RWPE2 (cell line): ENCODE results near the gene AP3M1.

Source experiments
- ATAC-seq: fragments of 200-7000 bp; cut with Tn5 transposase; 3 replicates; pipeline ENCODE4 v1.9.1; 2021; ENCODE audit warnings: low read depth
- DNase-seq: peaks from one replicate; pipeline ENCODE4 v3.0.0-alpha.2; 2020; ENCODE audit warnings: low spot score
- H3K27ac ChIP-seq: fragments of 450-650 bp; 2 replicates; pipeline ENCODE4 v1.5.1; 2017; ENCODE audit warnings: mild to moderate bottlenecking; ENCODE audit not compliant: poor library complexity, severe bottlenecking
- H3K27me3 ChIP-seq: fragments of 250-450 bp; sonication (Bioruptor Pico); 2 replicates; pipeline ENCODE4 v1.5.1; 2021; ENCODE audit warnings: mild to moderate bottlenecking, moderate library complexity; ENCODE audit not compliant: insufficient read depth, poor library complexity, severe bottlenecking
- H3K36me3 ChIP-seq: fragments of 250-450 bp; sonication (Bioruptor Pico); 2 replicates; pipeline ENCODE4 v1.5.1; 2020; ENCODE audit warnings: low read depth, mild to moderate bottlenecking, moderate library complexity
- H3K4me1 ChIP-seq: fragments of 250-450 bp; sonication (Bioruptor Pico); 2 replicates; pipeline ENCODE4 v1.5.1; 2021; ENCODE audit warnings: mild to moderate bottlenecking, moderate library complexity; ENCODE audit not compliant: insufficient read depth, poor library complexity, severe bottlenecking
- H3K4me3 ChIP-seq: fragments of 250-450 bp; sonication (Bioruptor Pico); 2 replicates; pipeline ENCODE4 v1.5.1; 2021; ENCODE audit warnings: mild to moderate bottlenecking, moderate library complexity; ENCODE audit not compliant: severe bottlenecking
- H3K9me3 ChIP-seq: fragments of 250-450 bp; sonication (Bioruptor Pico); 2 replicates; pipeline ENCODE4 v1.5.1; 2021; ENCODE audit warnings: mild to moderate bottlenecking, moderate library complexity; ENCODE audit not compliant: severe bottlenecking
- CTCF ChIP-seq: fragments of 450-650 bp; IDR thresholded peaks from one replicate; pipeline ENCODE4 v1.5.1; 2017; ENCODE audit warnings: mild to moderate bottlenecking, moderate library complexity; ENCODE audit not compliant: poor library complexity, severe bottlenecking

AP3M1 gene, protein sequence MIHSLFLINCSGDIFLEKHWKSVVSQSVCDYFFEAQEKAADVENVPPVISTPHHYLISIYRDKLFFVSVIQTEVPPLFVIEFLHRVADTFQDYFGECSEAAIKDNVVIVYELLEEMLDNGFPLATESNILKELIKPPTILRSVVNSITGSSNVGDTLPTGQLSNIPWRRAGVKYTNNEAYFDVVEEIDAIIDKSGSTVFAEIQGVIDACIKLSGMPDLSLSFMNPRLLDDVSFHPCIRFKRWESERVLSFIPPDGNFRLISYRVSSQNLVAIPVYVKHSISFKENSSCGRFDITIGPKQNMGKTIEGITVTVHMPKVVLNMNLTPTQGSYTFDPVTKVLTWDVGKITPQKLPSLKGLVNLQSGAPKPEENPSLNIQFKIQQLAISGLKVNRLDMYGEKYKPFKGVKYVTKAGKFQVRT

DNA sequence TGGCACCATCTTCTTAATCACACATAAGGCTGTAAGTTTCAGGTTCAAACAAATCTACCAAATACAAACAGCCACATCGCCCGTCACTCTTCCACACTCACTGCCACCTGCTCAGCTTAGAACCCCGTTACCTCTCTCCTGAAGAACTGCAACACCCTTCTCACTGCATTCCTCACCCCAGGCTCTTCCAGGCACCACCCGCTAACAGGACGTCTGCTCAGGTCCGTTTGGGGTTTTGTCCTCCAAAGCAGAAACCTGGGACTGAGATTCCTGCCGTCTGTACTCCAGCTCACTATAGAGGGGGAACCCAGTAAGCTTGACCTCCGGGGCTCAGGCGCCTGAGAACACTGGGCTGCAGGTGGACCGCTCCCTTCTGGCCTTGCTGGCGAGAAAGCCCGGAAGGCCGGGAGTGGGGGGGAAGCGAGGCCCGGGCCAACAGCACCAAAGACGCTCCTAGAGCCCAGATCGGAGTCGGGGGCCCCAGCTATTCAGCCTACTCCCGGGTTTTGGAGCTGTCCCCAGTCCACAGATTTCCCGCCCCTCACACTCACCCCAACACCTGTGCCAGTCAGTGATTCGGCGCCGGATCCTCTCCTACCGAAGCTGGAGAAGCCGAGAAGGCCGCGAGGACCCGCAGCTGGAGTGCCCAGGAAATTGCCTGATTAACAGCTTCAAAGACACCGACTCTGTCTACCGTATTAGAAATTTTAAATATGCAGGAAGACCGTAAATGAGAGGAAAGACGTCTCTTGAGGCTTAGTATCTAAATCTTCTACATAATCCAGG is at the start of gene AP3M1:
AP3M1 (minus strand) TSS at position 625 of the 786 bp plus-strand sequence. CDS start 12,449 bp downstream, outside the sequence.
- peak; percentile 88 for DNase-seq
- Histone ChIP-seq H3K9me3 (no peaks in the 10 kb centered on the region), H3K36me3 (peaks cover 21% of the 10 kb centered on the region), H3K4me1 (peaks cover 23% of the 10 kb centered on the region), H3K27ac (peak within 1 kb of the TSS; percentile 76), H3K4me3 (peak within 1 kb of the TSS; percentile 90), H3K27me3 (no peaks in the 10 kb centered on the region)
- no peak for TF ChIP-seq CTCF
- ATAC-seq = peak; percentile 63

- Histone ChIP-seq H3K9me3 (no peaks in the 10 kb centered on the region), H3K27ac (no peak overlapping the region), H3K36me3 (peaks cover 46% of the 10 kb centered on the region), H3K4me1 (peaks cover 25% of the 10 kb centered on the region), H3K27me3 (no peaks in the 10 kb centered on the region), H3K4me3 (no peak overlapping the region)
- DNase-seq = no peak
- TF ChIP-seq CTCF = no peak
- no peak for ATAC-seq
Observed at GRCh38 chr10:74199315-74199714, 48.7 kb upstream of the AP3M1 start.

DNA sequence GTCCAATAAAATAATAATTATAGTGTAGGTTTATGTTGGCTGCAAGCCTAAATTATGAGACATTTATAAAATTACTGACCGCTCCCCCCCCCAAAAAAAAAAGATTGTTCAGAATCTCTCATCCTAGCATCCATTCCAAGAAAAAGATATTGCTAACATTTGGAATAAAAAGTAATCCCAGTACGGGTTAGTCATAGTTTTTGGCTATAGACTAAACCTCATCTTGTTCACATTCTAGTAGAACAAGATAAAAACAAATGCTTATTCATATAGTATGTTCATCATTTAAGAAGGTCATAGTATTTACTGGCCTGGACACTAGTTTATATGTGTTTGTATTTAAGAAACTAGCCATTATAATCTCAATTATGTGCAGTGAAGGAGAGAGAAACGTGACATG is 44.4 kb upstream of the AP3M1 start:
- no peak for DNase-seq
- peak overlapping the region; percentile 100 for H3K27ac ChIP-seq
- H3K4me1 ChIP-seq = peaks cover 62% of the 10 kb centered on the region
- 0 out of 2 replicates have a peak, but pooled peaks cover 9% of the 10 kb centered on the region for H3K36me3 ChIP-seq
- no peak for ATAC-seq
- TF ChIP-seq CTCF = no peak
- H3K27me3 ChIP-seq = no peaks in the 10 kb centered on the region
- no peaks in the 10 kb centered on the region for H3K9me3 ChIP-seq
- H3K4me3 ChIP-seq = no peak overlapping the region

DNA sequence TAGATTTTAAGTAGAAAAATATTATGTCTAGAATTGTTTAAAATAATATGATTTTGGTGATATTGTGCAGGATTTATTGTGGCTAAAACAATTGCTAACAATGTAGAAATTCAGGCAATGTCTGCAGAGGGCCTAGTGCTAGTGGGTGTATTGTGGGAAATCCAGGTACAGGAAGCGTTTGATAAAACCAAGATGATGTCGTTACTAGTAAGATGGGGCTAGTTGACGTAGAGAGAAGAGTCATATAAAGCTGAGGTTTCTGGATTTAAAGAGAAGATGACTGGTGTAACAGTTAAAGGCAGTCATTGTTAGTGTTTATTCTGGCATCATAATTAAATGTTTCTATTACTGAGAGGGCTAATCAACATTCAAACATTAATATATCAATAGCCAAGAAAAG is 43.9 kb upstream of the AP3M1 start:
- TF ChIP-seq CTCF = no peak
- DNase-seq (no peak), ATAC-seq (no peak)
- Histone ChIP-seq H3K9me3 (no peaks in the 10 kb centered on the region), H3K4me3 (no peak overlapping the region), H3K36me3 (peaks cover 8% of the 10 kb centered on the region; the same call in 1 of the 2 replicates), H3K27me3 (no peaks in the 10 kb centered on the region), H3K4me1 (peaks cover 63% of the 10 kb centered on the region), H3K27ac (peak overlapping the region; percentile 100)
